DND-41 (cell line): ENCODE measurements around the gene ZNF652.

Experiments used
- EZH2 ChIP-seq: IDR thresholded peaks from 3 replicates; pipeline ENCODE4 v1.6.1; 2012; ENCODE audit warnings: borderline replicate concordance, low read depth, mild to moderate bottlenecking, moderate library complexity, low read length, inconsistent platforms; ENCODE audit not compliant: severe bottlenecking
- TF ChIP-seq, protein P1 (sequence below): IDR thresholded peaks from 2 replicates; pipeline ENCODE4 v1.5.1; 2012; ENCODE audit warnings: borderline replicate concordance, low read length, moderate library complexity, mild to moderate bottlenecking; ENCODE audit not compliant: poor library complexity, severe bottlenecking; ENCODE audit errors: extremely low read depth

DNA sequence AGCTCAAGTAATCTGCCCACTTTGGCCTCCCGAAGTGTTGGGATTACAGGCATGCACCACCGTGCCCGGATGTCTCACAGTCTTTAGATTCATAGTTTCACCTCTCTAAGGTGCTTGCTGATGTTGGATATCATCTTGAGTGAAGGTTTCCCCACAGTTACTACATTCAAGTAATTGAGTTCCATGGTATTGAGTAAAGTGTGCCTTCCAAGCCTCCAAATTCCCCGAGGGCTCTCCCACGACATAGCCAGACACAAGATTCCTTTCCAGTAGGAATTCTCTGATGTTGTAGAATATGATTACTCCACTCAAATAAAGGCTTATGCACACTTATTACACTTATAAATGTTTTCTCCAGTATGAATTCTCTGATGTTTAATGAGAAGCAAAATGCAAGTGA is 16.3 kb upstream of the ZNF652 start:
- TF ChIP-seq, protein P1, sequence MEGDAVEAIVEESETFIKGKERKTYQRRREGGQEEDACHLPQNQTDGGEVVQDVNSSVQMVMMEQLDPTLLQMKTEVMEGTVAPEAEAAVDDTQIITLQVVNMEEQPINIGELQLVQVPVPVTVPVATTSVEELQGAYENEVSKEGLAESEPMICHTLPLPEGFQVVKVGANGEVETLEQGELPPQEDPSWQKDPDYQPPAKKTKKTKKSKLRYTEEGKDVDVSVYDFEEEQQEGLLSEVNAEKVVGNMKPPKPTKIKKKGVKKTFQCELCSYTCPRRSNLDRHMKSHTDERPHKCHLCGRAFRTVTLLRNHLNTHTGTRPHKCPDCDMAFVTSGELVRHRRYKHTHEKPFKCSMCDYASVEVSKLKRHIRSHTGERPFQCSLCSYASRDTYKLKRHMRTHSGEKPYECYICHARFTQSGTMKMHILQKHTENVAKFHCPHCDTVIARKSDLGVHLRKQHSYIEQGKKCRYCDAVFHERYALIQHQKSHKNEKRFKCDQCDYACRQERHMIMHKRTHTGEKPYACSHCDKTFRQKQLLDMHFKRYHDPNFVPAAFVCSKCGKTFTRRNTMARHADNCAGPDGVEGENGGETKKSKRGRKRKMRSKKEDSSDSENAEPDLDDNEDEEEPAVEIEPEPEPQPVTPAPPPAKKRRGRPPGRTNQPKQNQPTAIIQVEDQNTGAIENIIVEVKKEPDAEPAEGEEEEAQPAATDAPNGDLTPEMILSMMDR: no peak
- TF ChIP-seq EZH2: no peak
